ENCODE results near the gene KBTBD8.

The KBTBD8 gene

GRCh38 chr3:67044295-67044694, 46.2 kb downstream of the KBTBD8 start:
- DNase-seq, result no peak

- DNase-seq, result no peak
These were observed 46.8 kb downstream of the KBTBD8 start for GRCh38 chr3:67044955-67045354.

DNA sequence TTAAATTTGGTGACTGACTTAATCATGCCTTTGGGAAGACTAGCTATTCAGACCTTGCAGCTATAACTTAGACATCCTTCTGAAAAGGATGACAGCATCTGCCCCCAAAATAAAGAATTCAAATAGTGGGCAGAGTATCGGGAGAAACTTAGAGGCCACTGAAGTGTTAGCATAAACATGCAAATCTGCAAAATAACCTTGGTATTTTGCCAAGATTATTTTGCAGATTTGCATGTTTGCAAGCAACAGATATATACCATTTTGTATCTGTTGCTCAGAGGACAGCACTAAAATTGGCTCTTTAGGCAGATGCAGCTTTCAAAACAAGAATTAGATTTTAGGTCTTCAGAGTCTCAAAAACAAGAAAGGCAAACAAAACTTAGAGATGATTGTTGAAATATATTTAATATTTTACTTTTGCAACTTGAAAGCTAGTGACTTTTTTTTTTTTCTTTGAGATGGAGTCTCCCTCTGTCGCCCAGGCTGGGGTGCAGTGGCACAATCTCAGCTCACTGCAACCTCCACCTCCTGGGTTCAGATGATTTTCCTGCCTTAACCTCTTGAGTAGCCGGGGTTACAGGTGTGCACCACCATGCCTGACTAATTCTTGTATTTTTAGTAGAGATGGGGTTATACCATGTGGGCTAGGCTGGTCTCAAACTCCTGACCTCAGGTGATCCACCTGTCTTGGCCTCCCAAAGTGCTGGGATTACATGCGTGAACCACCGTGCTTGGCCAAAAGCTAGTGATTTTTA, 47.8 kb downstream of the KBTBD8 start:
- DNase-seq, result no peak

- no peak for DNase-seq
These were observed 48.9 kb downstream of the KBTBD8 start for GRCh38 chr3:67047051-67047450.

DNA sequence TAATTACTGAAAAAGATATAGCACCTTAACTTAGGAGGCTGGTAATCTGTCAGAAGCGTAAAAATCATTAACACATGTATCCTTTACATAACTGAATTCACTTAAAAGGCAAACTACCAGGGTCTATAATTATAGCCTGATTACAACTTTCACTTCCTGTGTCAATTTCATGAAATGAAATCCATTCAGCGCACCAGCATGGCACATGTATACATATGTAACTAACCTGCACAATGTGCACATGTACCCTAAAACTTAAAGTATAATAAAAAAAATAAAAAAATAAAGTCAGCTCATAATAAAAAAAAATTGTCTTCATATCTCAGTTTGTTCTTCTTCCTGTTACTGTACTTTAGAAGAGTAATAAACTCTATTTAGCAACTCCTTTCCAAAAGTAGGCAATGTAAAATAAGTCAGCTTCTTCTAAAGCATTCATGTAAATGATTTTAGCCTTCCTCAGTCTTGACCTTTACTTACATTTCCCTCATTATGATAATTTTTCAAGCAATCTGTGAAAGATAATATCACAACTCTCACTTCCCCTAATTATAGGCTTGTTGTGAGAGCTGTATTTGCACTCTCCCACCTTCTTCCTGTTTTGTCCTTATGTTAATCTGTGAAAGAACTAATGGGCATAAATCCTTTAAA, 50.1 kb downstream of the KBTBD8 start:
- DNase-seq, result no peak

- DNase-seq, result no peak
These were observed 50.6 kb downstream of the KBTBD8 start for GRCh38 chr3:67048715-67049074.

DNA sequence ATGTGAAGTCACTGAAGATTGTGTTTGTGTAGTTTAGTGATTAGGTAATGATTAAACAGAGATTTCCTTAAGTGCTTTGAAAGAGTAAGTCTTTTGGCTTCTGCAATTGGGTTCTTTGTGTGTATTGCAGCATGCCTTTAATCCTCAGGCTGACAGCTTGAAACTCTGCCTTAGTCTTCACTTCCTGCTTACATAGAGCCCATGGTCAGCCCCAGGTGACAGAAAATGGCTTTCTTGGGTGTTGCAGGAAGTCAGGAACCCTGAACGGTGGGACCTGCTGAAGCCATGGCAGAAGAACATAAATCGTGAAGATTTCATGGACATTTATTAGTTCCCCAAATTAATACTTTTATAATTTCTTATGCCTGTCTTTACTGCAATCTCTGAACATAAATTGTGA, 61.3 kb downstream of the KBTBD8 start:
- DNase-seq, result no peak
